ENCODE data around the gene TOGARAM2.

GRCh38 chr2:29070526-29070925 is 89.4 kb downstream of the TOGARAM2 start:
- TF ChIP-seq PRDM10 (CRISPR knock-in tag; IDR thresholded peaks at IDR 0.05; ENCODE audit: low read depth) (no peak), ZKSCAN1 (IDR thresholded peaks at IDR 0.05; ENCODE audit: low read length) (no peak), SP1 (IDR thresholded peaks at IDR 0.05) (no peak), SP1 (CRISPR knock-in tag; IDR thresholded peaks at IDR 0.05) (no peak), MXD1 (CRISPR knock-in tag; IDR thresholded peaks at IDR 0.05) (no peak), POLR2A (IDR thresholded peaks at IDR 0.05; ENCODE audit: insufficient read depth in 1 of 2, low read depth in 2 of 2, low read length in 2 of 2) (no peak), HOXA3 (CRISPR knock-in tag; IDR thresholded peaks at IDR 0.05) (no peak), ONECUT2 (CRISPR knock-in tag; IDR thresholded peaks at IDR 0.05) (no peak)

Measured in HepG2 (cell line).